Neural cell (in vitro differentiated cells): Measurements from ENCODE around the gene IFI27. TPM values are rescaled to one million over a fixed set of nuclear protein-coding genes. Genes with fewer than 3 reads are reported as not detected.

ENCODE experiments used
- H2AFZ ChIP-seq: fragments of 200-600, 300-800 bp; sonication (generic), shearing (Covaris generic); 2 replicates; pipeline ENCODE4 v1.6.0; 2014; ENCODE audit warnings: low read depth, mild to moderate bottlenecking, antibody characterized with exemption, low read length, moderate library complexity
- H3F3A ChIP-seq: fragments of 200-600 bp; shearing (Covaris generic); 2 replicates; pipeline ENCODE4 v1.6.1; 2016; ENCODE audit warnings: mild to moderate bottlenecking, moderate library complexity, mixed read lengths, antibody characterized with exemption, low read length; ENCODE audit not compliant: insufficient read depth, poor library complexity, severe bottlenecking
- H3K27ac ChIP-seq: fragments of 200-600, 300-800 bp; sonication (generic), shearing (Covaris generic); 2 replicates; pipeline ENCODE4 v1.5.1; 2014; ENCODE audit warnings: mild to moderate bottlenecking, low read length, moderate library complexity
- H3K27me3 ChIP-seq: fragments of 300-800, 200-600 bp; sonication (generic), shearing (Covaris generic); 2 replicates; pipeline ENCODE4 v1.6.0; 2014; ENCODE audit warnings: mild to moderate bottlenecking, low read depth, low read length, moderate library complexity; ENCODE audit not compliant: insufficient read depth
- H3K36me3 ChIP-seq: fragments of 300-800, 200-600 bp; sonication (generic), shearing (Covaris generic); 2 replicates; pipeline ENCODE4 v1.5.1; 2014; ENCODE audit warnings: mild to moderate bottlenecking, antibody characterized with exemption, low read length, moderate library complexity; ENCODE audit not compliant: insufficient read depth
- H3K4me2 ChIP-seq: fragments of 300-800, 200-600 bp; sonication (generic), shearing (Covaris generic); 2 replicates; pipeline ENCODE4 v1.6.0; 2014; ENCODE audit warnings: mild to moderate bottlenecking, low read length
- H3K4me3 ChIP-seq: fragments of 300-800, 200-600 bp; sonication (generic), shearing (Covaris generic); 2 replicates; pipeline ENCODE4 v1.5.1; 2014; ENCODE audit warnings: mild to moderate bottlenecking, low read length, moderate library complexity
- H3K79me2 ChIP-seq: fragments of 200-600 bp; shearing (Covaris generic); replicated peaks from 2 replicates; pipeline ENCODE4 v1.6.0; 2014; ENCODE audit warnings: mild to moderate bottlenecking, low read length, moderate library complexity; ENCODE audit not compliant: insufficient read depth
- H3K9ac ChIP-seq: fragments of 300-800, 200-600 bp; sonication (generic), shearing (Covaris generic); 2 replicates; pipeline ENCODE4 v1.6.1; 2016; ENCODE audit warnings: mild to moderate bottlenecking, low read length, mixed read lengths
- H3K9me2 ChIP-seq: fragments of 200-600 bp; shearing (Covaris generic); 2 replicates; pipeline ENCODE4 v1.6.1; 2016; ENCODE audit warnings: mild to moderate bottlenecking, low read length, mixed read lengths; ENCODE audit not compliant: insufficient read depth
- H3K9me3 ChIP-seq: fragments of 200-600, 300-800 bp; sonication (generic), shearing (Covaris generic); 2 replicates; pipeline ENCODE4 v1.6.1; 2016; ENCODE audit warnings: mild to moderate bottlenecking, mixed run types, low read length, moderate library complexity, mixed read lengths
- H4K20me1 ChIP-seq: fragments of 200-600 bp; shearing (Covaris generic); 2 replicates; pipeline ENCODE4 v1.6.1; 2016; ENCODE audit warnings: mild to moderate bottlenecking, mixed run types; ENCODE audit not compliant: insufficient read depth
- EP300 ChIP-seq: fragments of 450-650 bp; conservative IDR thresholded peaks from 2 replicates; pipeline ENCODE4 v1.6.1; 2014; ENCODE audit warnings: antibody characterized with exemption, mild to moderate bottlenecking, moderate library complexity; ENCODE audit not compliant: poor library complexity, severe bottlenecking
- EZH2 ChIP-seq: fragments of 200-600, 300-800 bp; shearing (Covaris generic), sonication (generic); IDR thresholded peaks from 2 replicates; pipeline ENCODE4 v1.6.1; 2014; ENCODE audit warnings: antibody characterized with exemption, low read length, borderline replicate concordance, mild to moderate bottlenecking; ENCODE audit not compliant: insufficient read depth, poor library complexity, severe bottlenecking
- MXI1 ChIP-seq: fragments of 450-650 bp; conservative IDR thresholded peaks from 2 replicates; pipeline ENCODE4 v1.6.1; 2014; ENCODE audit warnings: antibody characterized with exemption, mild to moderate bottlenecking; ENCODE audit not compliant: poor library complexity, severe bottlenecking
- POLR2AphosphoS5 ChIP-seq: IDR thresholded peaks from 2 replicates; pipeline ENCODE4 v1.6.1; 2012
- RAD21 ChIP-seq: fragments of 450-650 bp; conservative IDR thresholded peaks from 2 replicates; pipeline ENCODE4 v1.6.1; 2014; ENCODE audit warnings: antibody characterized with exemption, mild to moderate bottlenecking, moderate library complexity
- SMC3 ChIP-seq: fragments of 450-650 bp; conservative IDR thresholded peaks from 2 replicates; pipeline ENCODE4 v1.6.1; 2014; ENCODE audit warnings: antibody characterized with exemption, mild to moderate bottlenecking, moderate library complexity; ENCODE audit not compliant: poor library complexity
- TAF1 ChIP-seq: IDR thresholded peaks from 2 replicates; pipeline ENCODE4 v1.6.1; 2012; ENCODE audit warnings: low read depth
- polyA plus RNA-seq: library from polyadenylated mRNA; depleted of rRNA; stranded (reverse); fragments of >200 nt; gene quantifications from 2 replicates; pipeline ENCODE4 v1.2.3, GENCODE V29; 2014
- TF ChIP-seq, protein P1 (sequence below): fragments of 450-650 bp; IDR thresholded peaks from 2 replicates; pipeline ENCODE4 v1.5.1; 2014; ENCODE audit warnings: antibody characterized with exemption, mild to moderate bottlenecking, moderate library complexity; ENCODE audit not compliant: poor library complexity, severe bottlenecking
- TF ChIP-seq, protein P2 (sequence below): IDR thresholded peaks from 2 replicates; pipeline ENCODE4 v1.6.1; 2012; ENCODE audit warnings: borderline replicate concordance

Gene IFI27
- polyA plus RNA-seq, 1 donor from 2014 or later, result 2.2 TPM

DNA sequence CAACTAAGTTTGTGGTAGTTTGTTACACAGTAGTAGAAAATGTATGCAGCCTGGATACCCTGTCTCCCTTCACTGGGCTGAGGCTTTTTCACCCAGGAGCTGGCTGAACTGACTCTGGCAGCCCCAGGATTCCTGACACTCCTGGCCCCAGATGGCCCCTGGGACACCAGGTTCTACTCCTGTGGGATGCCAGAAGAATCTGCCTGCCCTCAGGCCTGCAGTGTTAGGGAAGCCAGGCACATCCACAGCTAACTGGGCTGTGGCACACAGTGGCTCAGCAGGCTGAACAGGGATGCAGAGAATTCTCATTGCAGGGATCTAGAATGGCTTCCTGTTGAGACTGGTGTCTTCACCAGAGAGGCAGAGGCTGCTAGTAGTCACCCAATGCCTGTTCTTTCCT, 8.5 kb downstream of the IFI27 start:
- H4K20me1 ChIP-seq, result no peaks in the 10 kb centered on the region
- no peak overlapping the region for H3K9ac ChIP-seq
- H3K9me3 ChIP-seq, result no peaks in the 10 kb centered on the region
- no peak overlapping the region for H2AFZ ChIP-seq
- no peaks in the 10 kb centered on the region for H3K27me3 ChIP-seq
- H3K27ac ChIP-seq, result no peak overlapping the region
- no peak overlapping the region for H3K4me3 ChIP-seq
- TF ChIP-seq, protein P1, sequence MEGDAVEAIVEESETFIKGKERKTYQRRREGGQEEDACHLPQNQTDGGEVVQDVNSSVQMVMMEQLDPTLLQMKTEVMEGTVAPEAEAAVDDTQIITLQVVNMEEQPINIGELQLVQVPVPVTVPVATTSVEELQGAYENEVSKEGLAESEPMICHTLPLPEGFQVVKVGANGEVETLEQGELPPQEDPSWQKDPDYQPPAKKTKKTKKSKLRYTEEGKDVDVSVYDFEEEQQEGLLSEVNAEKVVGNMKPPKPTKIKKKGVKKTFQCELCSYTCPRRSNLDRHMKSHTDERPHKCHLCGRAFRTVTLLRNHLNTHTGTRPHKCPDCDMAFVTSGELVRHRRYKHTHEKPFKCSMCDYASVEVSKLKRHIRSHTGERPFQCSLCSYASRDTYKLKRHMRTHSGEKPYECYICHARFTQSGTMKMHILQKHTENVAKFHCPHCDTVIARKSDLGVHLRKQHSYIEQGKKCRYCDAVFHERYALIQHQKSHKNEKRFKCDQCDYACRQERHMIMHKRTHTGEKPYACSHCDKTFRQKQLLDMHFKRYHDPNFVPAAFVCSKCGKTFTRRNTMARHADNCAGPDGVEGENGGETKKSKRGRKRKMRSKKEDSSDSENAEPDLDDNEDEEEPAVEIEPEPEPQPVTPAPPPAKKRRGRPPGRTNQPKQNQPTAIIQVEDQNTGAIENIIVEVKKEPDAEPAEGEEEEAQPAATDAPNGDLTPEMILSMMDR, result no peak
- TF ChIP-seq RAD21 (no peak), EZH2 (no peak), EP300 (no peak), SMC3 (no peak), MXI1 (no peak), POLR2AphosphoS5 (no peak), TAF1 (no peak)
- TF ChIP-seq, protein P2, sequence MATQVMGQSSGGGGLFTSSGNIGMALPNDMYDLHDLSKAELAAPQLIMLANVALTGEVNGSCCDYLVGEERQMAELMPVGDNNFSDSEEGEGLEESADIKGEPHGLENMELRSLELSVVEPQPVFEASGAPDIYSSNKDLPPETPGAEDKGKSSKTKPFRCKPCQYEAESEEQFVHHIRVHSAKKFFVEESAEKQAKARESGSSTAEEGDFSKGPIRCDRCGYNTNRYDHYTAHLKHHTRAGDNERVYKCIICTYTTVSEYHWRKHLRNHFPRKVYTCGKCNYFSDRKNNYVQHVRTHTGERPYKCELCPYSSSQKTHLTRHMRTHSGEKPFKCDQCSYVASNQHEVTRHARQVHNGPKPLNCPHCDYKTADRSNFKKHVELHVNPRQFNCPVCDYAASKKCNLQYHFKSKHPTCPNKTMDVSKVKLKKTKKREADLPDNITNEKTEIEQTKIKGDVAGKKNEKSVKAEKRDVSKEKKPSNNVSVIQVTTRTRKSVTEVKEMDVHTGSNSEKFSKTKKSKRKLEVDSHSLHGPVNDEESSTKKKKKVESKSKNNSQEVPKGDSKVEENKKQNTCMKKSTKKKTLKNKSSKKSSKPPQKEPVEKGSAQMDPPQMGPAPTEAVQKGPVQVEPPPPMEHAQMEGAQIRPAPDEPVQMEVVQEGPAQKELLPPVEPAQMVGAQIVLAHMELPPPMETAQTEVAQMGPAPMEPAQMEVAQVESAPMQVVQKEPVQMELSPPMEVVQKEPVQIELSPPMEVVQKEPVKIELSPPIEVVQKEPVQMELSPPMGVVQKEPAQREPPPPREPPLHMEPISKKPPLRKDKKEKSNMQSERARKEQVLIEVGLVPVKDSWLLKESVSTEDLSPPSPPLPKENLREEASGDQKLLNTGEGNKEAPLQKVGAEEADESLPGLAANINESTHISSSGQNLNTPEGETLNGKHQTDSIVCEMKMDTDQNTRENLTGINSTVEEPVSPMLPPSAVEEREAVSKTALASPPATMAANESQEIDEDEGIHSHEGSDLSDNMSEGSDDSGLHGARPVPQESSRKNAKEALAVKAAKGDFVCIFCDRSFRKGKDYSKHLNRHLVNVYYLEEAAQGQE, result no peak
- no peaks in the 10 kb centered on the region for H3F3A ChIP-seq
- no peaks in the 10 kb centered on the region for H3K79me2 ChIP-seq
- H3K4me2 ChIP-seq, result no peak overlapping the region
- no peaks in the 10 kb centered on the region for H3K9me2 ChIP-seq
- H3K36me3 ChIP-seq, result no peaks in the 10 kb centered on the region

- Histone ChIP-seq H3K4me3 (no peak overlapping the region), H3K27me3 (no peaks in the 10 kb centered on the region), H3F3A (no peaks in the 10 kb centered on the region), H3K27ac (no peak overlapping the region), H3K79me2 (no peaks in the 10 kb centered on the region), H2AFZ (no peak overlapping the region), H3K4me2 (no peak overlapping the region), H4K20me1 (no peaks in the 10 kb centered on the region), H3K36me3 (no peaks in the 10 kb centered on the region), H3K9ac (no peak overlapping the region), H3K9me2 (no peaks in the 10 kb centered on the region), H3K9me3 (no peaks in the 10 kb centered on the region)
- no peak for TF ChIP-seq POLR2AphosphoS5
- no peak for TF ChIP-seq EP300
- TF ChIP-seq, protein P2, result no peak
- no peak for TF ChIP-seq SMC3
- TF ChIP-seq TAF1, result no peak
- TF ChIP-seq, protein P1, result no peak
- no peak for TF ChIP-seq MXI1
- TF ChIP-seq EZH2, result no peak
- no peak for TF ChIP-seq RAD21
Observed at GRCh38 chr14:94120667-94121340, 10.3 kb downstream of the IFI27 start.
